Erythroblast (primary cell): ENCODE data around the gene SLC2A13.
"Not testable (repeated sequence)": the region's sequence is repeated elsewhere in the genome, so short reads cannot be mapped to it uniquely, and the experiment has no call there.

Source experiments
- DNase-seq, 2 experiments: peaks; one replicate each; lab custom pipeline; 2025; lab: John Stamatoyannopoulos, UW
- GATA1 ChIP-seq: IDR thresholded peaks from 2 replicates; pipeline ENCODE4 v1.6.1; 2011; ENCODE audit warnings: low read depth, mild to moderate bottlenecking, control low read depth, low read length, moderate library complexity
- POLR2A ChIP-seq: IDR thresholded peaks from 2 replicates; pipeline ENCODE4 v1.6.1; 2011; ENCODE audit warnings: mild to moderate bottlenecking, low read length

Gene SLC2A13

DNA sequence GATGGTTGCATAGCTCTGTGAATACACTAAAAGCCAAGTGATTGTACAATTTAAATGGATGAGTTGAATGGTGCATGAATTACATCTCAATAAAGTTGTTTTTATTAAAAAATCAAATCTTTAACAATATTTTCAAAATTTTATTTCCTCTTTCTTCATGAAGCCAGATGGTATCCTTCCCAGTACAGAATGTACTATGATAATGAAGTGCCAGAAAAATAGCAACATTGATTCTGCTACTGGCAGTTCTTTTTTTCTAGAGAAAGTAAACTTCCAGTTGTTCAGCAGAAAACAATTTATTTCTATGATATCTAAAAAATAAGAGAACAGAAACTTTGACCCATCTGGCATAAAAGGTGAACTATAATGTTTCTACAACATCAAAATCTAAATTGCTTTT lies 61.5 kb downstream of the SLC2A13 start:
- DNase-seq, result no peak
- TF ChIP-seq GATA1 (no peak), POLR2A (no peak)

DNA sequence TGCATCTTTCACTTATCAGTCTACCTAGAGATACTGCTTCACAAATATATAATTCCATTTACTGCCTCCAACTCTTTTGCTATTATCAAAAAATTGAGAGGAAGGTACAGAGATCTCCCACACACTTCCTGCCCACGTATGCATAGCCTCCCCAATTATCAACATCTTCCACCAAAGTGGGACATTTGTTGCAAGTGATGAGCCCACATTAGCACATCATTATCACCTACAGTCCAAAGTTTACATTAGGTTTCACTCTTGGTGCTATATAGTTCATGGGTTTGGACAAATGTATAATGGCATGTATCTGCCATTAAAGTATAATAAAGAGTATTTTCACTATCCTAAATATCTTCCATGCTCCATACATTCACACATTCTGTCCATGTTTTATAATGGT lies 66.3 kb downstream of the SLC2A13 start:
- peak in 1 of 2 experiments; percentile 3 for DNase-seq
- no peak for TF ChIP-seq GATA1
- TF ChIP-seq POLR2A, result no peak

DNA sequence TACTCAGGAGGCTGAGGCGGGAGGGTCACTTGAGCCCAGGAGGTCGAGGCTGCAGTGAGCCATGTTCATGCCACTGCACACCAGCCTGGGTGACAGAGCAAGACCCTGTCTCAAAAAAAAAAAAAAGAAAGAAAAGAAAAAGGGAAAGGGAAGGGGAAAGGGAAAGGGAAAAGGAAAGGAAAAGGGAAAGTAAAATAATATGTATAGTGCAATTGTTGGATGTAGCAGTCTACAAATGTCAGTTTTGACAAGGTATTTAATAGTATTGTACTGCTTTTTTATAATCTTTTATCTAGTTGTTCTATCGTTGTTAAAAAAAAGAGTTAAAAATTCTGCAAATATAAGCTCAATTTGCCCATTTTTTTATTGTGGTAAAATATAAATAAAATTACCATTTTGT lies 67.3 kb downstream of the SLC2A13 start:
- no peak for DNase-seq
- TF ChIP-seq POLR2A (no peak), GATA1 (no peak)

DNA sequence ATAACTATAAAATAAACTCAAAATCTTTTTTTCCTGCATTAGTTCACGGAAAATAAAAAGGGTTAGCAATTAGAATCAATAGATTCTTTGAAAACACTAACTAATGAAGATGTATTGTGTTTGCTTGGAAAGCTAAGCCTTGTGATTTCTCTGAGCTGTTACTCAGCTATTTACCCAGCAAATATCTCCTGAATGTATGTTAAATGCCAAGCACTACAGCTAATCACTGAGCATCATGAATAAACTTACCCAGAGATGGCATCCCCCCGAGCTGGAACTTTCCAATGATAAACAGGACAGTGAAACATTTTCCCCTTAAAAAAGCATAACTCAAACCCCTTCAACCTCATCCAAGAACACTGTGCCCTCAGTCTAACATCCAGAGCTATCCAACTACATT lies 71.2 kb downstream of the SLC2A13 start:
- no peak for TF ChIP-seq GATA1
- TF ChIP-seq POLR2A, result no peak
- DNase-seq, result no peak

DNA sequence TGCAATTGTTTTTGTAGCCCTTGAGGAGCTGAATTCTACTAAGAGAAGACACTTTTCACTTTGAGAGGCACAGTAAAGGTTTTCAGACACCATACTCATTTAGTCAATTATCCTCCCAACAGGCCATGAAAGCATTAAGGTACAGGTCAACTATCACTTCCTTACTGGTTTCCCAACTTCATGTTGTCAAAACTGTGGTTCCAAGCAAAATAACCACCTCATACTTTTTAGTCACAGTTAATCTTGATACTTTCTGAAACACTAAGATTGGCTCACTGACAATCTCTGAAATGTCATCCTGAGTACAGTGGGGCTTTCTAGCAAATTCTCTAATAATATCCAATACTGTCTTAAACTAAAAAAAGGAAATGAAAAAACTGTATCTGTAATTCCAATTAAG lies 71.7 kb downstream of the SLC2A13 start:
- DNase-seq, result no peak
- TF ChIP-seq POLR2A (no peak), GATA1 (no peak)

DNA sequence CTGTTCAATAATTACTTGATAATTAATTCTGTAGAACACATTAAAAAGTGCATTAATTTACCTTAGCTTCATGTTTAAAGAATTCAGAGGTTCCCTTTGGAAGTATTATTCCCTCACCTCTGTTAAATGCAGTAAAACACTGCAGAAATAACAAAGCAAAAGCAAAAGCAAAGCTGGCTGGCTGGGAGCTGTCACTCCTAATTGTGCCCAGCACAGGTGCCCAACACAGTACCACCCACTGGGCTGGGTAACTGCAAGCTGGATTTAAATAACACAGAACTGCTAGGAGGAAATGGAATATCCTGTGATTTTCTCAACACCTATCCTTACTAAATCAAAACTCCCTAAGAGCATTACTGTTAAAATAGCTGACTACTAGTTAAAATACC lies 72.6 kb downstream of the SLC2A13 start:
- DNase-seq, result no peak
- TF ChIP-seq GATA1 (no peak), POLR2A (no peak)

DNA sequence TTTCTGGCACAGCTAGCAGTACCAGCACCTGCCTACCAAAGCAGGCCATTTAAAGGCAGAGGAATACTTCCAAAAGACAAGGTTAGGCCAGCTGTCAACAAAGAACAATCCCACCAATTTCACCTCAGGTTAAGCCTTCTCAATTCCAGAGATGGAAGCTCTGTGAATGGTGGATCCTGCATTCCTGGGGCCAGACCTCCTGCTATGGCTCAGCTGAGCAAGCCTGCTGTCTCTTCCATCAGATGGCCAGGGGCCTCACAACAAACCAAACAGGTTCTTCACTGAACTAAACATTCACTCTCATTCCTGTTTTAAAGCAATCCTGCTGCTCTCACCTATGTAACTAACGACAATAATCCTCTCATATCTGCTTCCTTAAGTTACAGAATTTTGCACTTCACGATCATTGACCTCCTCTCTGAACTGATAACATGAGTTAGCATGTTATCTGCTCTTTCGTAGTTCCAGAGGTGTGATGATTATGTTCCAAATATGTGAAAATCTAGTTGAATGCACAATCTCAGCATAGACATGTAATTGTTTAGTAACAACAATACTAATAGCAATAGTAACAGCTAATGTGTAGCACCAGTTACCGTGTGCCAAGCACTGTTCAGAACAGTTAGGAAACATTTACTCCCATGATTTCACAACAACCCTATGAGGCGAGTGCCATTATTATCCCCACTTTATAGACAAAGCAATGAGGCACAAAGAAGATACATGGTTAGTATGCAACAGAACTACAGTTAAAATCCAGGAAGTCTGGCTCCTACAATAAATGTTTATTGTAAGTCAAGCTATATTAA lies 73.2 kb downstream of the SLC2A13 start:
- TF ChIP-seq GATA1 (no peak), POLR2A (no peak)

DNA sequence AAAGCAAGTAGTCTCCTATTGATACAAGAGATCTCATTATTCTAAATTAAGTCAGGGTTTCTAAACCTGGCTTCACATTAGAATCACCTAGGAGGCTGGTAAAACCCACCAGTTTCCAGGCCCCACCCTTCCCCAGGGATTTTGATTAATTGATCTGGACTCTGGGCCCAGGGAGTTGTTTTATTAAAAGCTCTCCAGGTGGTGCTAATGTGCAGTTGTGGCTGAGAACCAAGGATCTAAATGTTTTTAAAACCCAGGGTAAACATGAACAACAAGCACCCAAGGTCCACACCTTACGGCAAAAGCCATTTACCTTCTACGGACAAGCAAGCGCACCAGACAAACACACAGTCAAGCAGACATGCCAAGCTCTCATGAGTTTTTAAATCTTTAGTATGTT lies 73.9 kb downstream of the SLC2A13 start:
- TF ChIP-seq GATA1, result no peak
- TF ChIP-seq POLR2A, result no peak
- DNase-seq, result no peak

More for the DNA sequence above, 73.2 kb downstream of the SLC2A13 start:
- no peak for DNase-seq

DNA sequence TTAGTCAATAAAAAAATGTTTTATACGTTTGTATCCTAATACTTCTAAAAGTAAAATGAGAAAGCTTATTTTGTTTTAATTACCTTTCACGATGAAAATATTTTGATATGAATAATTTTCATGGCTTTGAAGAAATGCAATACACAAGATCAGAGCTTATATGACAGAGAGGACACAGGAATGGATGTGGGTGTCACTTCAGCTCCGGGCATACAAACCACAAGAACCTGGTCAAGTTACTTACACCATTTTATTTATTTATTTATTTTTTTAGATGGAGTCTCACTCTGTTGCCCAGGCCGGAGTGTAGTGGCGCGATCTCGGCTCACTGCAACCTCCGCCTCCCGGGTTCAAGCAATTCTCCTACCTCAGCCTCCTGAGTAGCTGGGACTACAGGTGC lies 74.9 kb downstream of the SLC2A13 start:
- not testable (repeated sequence) for DNase-seq

DNA sequence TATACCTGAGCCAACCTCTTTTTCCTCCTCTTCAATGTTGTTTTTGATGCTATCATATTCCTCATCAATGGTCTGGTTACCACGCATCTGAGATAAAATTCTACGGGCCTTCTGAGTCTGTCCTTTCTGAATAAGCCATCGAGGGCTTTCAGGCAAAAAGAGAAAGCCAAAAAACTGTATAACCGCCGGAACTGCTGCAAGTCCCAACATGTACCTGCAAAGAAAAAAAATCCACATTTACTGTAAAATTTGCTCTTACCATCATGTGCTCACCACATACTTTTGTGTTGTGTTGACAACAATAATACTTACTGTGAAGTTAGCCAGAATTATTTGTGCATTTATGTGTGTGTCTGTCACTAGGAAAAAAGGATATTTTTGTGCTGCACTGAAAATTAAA lies 77.6 kb downstream of the SLC2A13 start:
- no peak for DNase-seq
- TF ChIP-seq POLR2A, result no peak
- TF ChIP-seq GATA1, result no peak

DNA sequence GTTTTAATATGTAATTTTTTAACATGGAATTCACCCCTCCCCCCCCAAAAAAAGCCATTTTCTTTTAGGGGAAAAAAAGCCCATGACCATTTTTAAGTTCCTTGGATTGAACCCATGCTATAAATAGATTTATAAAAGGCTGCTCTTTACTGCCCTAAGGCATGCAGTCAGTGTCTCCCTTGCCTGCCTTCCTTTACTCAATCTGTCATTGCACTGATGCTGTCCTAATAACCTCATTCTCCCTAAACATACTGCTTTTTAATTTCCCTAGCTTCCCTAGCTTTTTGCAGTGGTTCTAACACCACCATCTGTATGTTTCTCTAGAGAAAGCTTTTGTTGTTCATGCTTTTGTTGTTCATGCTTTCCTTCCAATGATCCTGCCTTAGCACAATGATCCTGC lies 83.0 kb downstream of the SLC2A13 start:
- TF ChIP-seq POLR2A, result no peak
- TF ChIP-seq GATA1, result no peak
- no peak for DNase-seq

DNA sequence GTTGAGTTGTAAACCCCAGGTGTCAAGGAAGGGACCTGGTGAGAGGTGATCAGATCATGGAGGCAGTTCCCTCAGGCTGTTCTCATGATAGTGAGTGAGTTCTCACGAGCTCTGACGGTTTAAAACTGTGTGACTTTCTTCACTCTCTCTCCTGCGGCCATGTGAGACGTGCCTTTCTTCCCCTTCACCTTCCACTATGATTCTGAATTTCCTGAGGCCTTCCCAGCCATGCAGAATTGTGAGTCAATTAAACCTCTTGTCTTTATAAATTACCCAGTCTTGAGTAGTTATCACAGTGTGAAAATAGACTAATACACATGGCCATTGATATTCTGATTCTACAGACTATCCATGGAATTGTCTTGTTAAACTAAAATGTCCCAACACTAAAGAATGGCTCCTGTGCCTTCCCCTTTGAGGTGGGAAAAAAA lies 85.6 kb downstream of the SLC2A13 start:
- DNase-seq, result no peak
- TF ChIP-seq GATA1 (no peak), POLR2A (no peak)

DNA sequence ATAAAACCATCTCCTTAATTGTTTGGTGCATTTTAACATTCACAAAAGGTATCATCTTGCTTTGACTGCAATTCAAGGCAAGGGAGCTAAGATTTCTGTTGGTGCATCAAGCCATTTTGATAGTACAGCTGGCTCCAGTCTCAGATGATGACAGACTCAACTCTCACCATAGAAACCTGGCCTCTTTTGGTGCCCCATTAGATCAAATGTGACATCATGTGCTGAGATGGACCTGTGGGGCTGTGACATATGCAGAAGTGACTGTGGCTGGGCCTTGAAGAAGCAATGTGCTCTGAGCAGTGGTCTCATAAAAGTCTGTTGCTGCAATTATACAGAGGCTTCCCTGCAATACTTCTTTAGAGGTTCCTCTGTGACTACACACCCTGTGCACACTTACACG lies 88.4 kb downstream of the SLC2A13 start:
- DNase-seq, result no peak
- TF ChIP-seq GATA1, result no peak
- TF ChIP-seq POLR2A, result no peak

DNA sequence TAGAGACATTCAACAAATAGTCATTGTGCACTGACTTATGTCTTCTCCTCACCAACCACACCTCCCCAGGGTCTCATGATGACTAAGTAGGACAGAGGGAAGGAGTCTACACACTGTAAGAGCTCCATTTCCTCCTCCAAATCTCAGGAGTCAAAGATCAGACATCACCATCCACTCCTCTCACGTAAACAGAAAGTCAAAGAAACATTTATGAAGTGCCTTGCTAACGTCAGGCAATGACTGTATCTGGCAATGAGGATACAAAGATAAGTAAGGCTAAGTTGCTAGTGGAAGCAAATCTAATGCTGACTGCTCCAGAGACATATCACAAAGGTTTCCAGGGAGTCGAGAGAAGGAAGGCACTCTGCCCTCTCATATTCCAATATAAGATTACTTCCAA lies 88.9 kb downstream of the SLC2A13 start:
- TF ChIP-seq GATA1 (no peak), POLR2A (no peak)
- DNase-seq, result no peak

DNA sequence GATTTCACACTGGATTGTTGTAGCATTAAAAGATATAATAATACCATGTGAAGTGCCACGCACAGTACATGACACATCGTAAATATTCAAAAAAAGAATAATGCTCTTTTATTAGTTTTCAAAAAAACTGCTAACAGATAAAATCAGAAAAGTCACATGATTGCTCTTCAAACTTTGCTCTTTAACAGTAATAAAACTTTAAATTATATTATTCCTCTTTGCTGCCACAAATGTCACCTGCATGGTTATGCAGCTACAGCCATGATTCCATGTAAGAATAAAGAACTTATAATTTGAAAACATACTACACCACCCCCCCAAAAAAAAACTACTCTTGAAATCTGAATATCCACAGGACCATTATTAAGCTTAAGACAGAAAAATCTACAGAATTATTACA lies 90.0 kb downstream of the SLC2A13 start:
- DNase-seq, result no peak
- TF ChIP-seq GATA1 (no peak), POLR2A (no peak)
